GM10248 (cell line): ENCODE data around the gene PKDREJ.
"Not testable (repeated sequence)": the region's sequence is repeated elsewhere in the genome, so short reads cannot be mapped to it uniquely, and the experiment has no call there.

Source experiments
- CTCF ChIA-PET: fragments of 300-600 bp; sonication (Branson Sonifier 250); formaldehyde crosslinking; extraction: SDS; loops from one replicate; lab custom pipeline; 2021; ENCODE audit warnings: antibody characterized with exemption; lab: Yijun Ruan, JAX
- POLR2A ChIA-PET: fragments of 350-650 bp; sonication (Branson Sonifier 250); formaldehyde crosslinking; extraction: SDS; loops from one replicate; lab custom pipeline; 2020; ENCODE audit warnings: antibody characterized with exemption; lab: Yijun Ruan, JAX
- DNase-seq: peaks from one replicate; pipeline ENCODE4 v3.0.0; 2012; ENCODE audit errors: extremely low spot score
- CTCF ChIP-seq: IDR thresholded peaks from 2 replicates; pipeline ENCODE4 v1.5.1; 2012; ENCODE audit warnings: mild to moderate bottlenecking, low read depth; ENCODE audit errors: extremely low read depth, missing control alignments, control extremely low read depth

The PKDREJ gene

GRCh38 chr22:46263216-46263590 is at the start of gene PKDREJ:
TSS of gene PKDREJ (minus strand) at chr22:46263343. CDS start at chr22:46263322, 21 bp downstream.
- DNase-seq, result no peak
- POLR2A ChIA-PET, result no interaction called here
- no peak for TF ChIP-seq CTCF
- CTCF ChIA-PET, result no interaction called here

GRCh38 chr22:46312848-46313247 is 49.7 kb upstream of the PKDREJ start:
- POLR2A ChIA-PET, result interaction anchor here (0.7 kb wide), 1 partner anchor 190 kb away, joined by 8 read pairs; no protein-coding TSS in a partner anchor
- CTCF ChIA-PET, result interaction anchor here (0.6 to 9.1 kb wide), 8 partner anchors 8 to 307 kb away, joined by 3 to 107 read pairs (median 4); no protein-coding TSS in a partner anchor

DNA sequence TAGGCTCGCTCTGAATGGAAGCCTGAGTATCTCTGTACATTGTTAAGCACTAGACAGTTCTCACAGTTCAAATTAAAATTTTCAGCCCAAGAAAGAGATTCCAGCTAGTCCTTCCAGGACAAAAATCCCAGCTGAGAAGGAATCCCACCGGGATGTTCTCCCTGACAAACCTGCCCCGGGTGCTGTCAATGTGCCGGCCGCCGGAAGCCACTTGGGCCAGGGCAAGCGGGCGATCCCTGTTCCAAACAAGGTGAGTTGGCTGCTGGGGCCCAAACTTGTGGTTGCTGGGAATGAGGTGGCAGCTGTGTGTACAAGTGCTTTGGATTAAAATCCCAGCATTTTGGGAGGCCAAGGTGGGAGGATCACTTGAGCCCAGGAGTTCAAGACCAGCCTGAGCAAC is 48.9 kb upstream of the PKDREJ start:
- DNase-seq, result no peak
- TF ChIP-seq CTCF, result no peak
- ChIA-PET POLR2A (no interaction called here), CTCF (interaction anchor here (1.0 to 9.1 kb wide), 7 partner anchors 12 to 306 kb away, joined by 3 to 107 read pairs (median 3); no protein-coding TSS in a partner anchor)

More at GRCh38 chr22:46312848-46313247, 49.7 kb upstream of the PKDREJ start:
- DNase-seq, result not testable (repeated sequence)

DNA sequence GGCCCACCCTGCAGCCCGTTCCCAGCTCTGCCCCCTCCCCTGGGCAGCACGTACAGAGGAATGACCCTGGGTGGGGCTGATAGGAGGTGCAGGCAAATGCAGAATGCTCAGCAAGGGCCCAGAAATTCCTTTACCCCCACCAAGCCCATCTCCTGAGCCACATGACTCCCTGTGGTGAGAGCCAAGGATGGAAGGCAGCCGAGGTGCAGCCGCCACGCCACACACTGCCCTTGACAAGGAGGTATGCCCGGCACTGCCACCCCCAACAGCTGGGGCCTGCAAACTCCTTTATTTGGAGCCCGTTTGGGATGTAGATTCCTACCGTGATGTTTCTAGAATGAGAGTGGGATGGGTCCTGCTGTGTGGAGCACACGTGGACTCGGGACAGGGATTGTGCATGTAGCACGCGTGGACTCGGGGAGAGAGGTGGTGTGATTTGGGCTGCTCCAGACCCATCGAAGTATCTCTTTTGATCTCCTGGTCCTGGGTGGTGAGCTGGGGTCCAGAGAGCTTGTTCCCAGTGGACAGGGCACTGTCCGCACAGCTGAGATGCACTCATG is 46.5 kb upstream of the PKDREJ start:
- no peak for DNase-seq
- no peak for TF ChIP-seq CTCF
- ChIA-PET CTCF (interaction anchor here (1.1 to 9.1 kb wide), 3 partner anchors 59 to 187 kb away, joined by 3 to 107 read pairs (median 4); no protein-coding TSS in a partner anchor), POLR2A (no interaction called here)

GRCh38 chr22:46308283-46308988 is 45.3 kb upstream of the PKDREJ start:
- POLR2A ChIA-PET, result no interaction called here

GRCh38 chr22:46303347-46303965 is 40.3 kb upstream of the PKDREJ start:
- ChIA-PET CTCF (interaction anchor here (0.9 kb wide), 1 partner anchor 9 kb away, joined by 3 read pairs; no protein-coding TSS in a partner anchor), POLR2A (interaction anchor here (0.6 kb wide), 1 partner anchor 188 kb away, joined by 3 read pairs; no protein-coding TSS in a partner anchor)
- no peak for TF ChIP-seq CTCF
- DNase-seq, result no peak

More at GRCh38 chr22:46308283-46308988, 45.3 kb upstream of the PKDREJ start:
- CTCF ChIA-PET, result interaction anchor here (1.1 to 2.1 kb wide), 2 partner anchors 186 to 313 kb away, joined by 3 to 9 read pairs; no protein-coding TSS in a partner anchor
- DNase-seq, result no peak
- no peak for TF ChIP-seq CTCF
